Measurements from ENCODE around the gene PEX11G.

PEX11G gene

GRCh38 chr19:7488736-7489353, at the start of gene PEX11G:
PEX11G (minus strand) TSS chr19:7489035; CDS start chr19:7489010, 25 bp downstream.
- Histone ChIP-seq H3K27ac (peak within 1 kb of the TSS in 20 of 21 experiments; percentile 53 to 95 (median 85)), H3K4me3 (peak within 1 kb of the TSS; percentile 40 to 60 (median 52))

DNA sequence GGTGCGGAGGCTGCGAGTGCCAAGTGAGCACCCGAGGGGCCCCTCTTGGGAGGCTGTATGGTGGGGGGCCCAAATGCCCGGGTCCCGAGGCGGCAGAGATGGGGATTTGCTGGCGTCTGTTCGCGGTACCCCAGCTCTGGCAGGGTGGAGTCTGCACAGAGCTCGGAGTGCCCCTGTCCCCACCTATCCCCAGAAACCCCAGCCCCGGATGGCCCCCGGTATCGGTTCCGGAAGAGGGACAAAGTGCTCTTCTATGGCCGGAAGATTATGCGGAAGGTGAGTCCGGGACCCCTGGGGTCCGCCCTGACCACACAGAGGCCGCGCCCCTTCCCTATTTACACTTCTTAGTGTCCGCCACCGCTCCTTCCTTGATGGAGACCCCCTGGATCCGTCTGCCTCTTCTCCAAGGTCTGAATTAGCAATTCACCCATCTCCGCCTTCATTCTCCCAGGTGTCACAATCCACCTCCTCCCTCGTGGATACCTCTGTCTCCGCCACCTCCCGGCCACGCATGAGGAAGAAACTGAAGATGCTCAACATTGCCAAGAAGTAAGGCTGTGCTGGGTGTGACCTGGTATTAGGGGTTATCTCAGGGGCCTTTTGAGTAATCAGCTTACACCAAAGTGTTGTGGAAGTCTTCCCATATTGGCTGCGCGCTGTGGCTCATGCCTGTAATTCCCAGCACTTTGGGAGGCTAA, 47.3 kb upstream of the PEX11G start:
- Histone ChIP-seq H3K27ac (peak overlapping the region in 20 of 21 experiments; percentile 32 to 92 (median 83)), H3K4me3 (peak overlapping the region; percentile 71 to 96 (median 76))

DNA sequence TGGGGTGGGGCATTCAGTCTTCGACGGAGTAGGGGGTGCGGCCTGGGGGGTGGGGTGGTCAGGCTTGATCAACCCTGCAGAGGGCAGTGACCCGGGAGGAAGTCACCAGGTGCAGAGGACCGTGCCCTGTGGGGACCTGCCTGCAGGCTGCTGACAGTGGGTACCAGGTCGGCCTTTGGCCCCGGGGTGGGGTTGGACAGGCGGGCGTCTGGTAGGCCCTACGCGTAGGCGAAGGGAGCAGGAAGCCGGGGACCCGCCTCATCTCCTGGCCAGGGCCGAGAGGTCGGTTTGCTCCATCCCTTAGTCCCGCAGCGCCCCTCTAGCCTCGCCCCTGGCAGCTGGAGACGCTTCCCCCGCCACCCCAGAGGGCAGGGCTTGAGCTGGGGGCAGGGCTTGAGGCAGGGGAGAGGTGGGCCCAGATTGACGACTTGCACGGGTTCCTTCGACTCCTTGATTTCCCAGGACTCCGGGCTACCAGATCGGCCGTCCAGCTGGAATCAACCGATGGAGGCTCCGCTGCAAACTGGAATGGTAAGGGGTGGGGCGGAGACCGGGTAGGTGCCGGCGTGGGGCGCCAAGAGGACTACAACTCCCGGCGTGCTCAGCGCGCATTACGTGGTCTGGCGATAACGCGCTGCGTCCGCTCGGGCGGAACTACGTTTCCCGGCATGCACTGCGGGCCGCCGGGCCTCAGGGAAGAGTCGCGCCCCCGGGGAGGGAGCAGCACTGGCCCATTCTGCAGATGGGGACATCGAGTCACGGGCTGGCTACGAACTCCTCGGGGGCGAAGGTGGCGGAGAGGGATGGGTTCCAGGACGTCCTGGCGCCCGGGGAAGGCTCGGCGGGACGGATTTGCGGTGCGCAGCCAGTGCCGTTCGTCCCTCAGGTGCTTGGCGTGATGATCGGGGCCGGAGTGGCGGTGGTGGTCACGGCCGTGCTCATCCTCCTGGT, 46.5 kb upstream of the PEX11G start, which contains the start of gene PNPLA6:
TSS of gene PNPLA6 (plus strand) at position 671 of the 951 bp plus-strand sequence. CDS start at position 743, 72 bp downstream.
- H3K27ac ChIP-seq: peak within 1 kb of the TSS in 20 of 21 experiments; percentile 32 to 92 (median 83)
- peak within 1 kb of the TSS; percentile 71 to 96 (median 76) for H3K4me3 ChIP-seq

- H3K4me3 ChIP-seq: peak overlapping the region; percentile 71 to 96 (median 76)
- H3K27ac ChIP-seq: peak overlapping the region; percentile 32 to 92 (median 83)
Measured at GRCh38 chr19:7534531-7535046, 45.8 kb upstream of the PEX11G start.

DNA sequence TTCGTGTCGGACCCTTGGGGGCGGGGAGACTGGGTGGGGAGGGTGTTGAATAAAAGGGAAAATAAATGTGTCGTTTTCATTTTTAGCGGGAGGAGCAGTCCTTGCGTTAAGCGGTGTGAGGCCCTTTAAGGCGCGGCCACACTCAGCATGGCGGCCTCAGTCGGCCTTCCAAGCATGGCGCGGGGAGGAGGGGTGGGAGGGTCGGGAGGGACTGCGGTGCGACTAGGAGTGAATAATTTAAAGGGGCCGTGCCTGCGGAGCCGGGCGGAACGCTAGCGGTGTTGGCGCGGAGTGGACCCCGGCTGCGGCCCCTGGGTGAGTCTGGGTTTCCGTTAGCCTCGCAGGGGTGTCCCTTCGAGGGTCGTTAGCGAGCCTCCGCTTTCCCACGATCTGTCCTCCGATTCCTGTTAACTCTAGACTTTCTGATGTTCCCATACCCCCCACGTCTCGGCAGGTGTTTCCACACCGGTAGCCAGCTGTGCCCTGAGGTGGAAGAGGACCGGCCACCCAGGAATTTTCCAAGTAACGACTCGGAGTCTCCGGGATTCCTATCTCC, 45.2 kb upstream of the PEX11G start:
- peak overlapping the region; percentile 71 to 96 (median 76) for H3K4me3 ChIP-seq
- peak overlapping the region; percentile 32 to 92 (median 83) for H3K27ac ChIP-seq

DNA sequence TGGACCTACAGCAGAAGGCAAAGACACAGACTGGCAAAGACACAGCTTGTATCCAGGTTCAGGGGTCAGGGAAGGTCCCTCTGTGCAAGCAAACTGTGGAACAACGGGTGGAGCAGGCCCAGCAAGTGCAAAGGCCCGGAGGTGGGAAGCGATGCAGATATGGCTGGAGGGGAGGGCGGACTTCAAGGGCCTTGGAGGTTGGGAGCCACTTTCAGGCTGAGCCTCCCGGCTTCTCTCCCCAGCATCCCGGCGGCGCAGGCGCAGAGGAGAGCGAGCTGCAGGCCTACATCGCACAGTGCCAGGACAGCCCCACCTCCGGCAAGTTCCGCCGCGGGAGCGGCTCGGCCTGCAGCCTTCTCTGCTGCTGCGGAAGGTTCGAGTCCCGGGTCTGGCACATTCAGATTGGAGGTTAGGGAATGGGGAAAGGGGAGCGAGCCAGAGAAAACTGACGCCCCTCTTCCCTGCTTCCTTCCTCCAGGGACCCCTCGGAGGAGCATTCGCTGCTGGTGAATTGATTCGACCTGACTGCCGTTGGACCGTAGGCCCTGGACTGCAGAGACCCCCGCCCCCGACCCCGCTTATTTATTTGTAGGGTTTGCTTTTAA, 44.5 kb upstream of the PEX11G start:
- Histone ChIP-seq H3K4me3 (peak overlapping the region; percentile 71 to 96 (median 76)), H3K27ac (peak overlapping the region; percentile 32 to 92 (median 83))

DNA sequence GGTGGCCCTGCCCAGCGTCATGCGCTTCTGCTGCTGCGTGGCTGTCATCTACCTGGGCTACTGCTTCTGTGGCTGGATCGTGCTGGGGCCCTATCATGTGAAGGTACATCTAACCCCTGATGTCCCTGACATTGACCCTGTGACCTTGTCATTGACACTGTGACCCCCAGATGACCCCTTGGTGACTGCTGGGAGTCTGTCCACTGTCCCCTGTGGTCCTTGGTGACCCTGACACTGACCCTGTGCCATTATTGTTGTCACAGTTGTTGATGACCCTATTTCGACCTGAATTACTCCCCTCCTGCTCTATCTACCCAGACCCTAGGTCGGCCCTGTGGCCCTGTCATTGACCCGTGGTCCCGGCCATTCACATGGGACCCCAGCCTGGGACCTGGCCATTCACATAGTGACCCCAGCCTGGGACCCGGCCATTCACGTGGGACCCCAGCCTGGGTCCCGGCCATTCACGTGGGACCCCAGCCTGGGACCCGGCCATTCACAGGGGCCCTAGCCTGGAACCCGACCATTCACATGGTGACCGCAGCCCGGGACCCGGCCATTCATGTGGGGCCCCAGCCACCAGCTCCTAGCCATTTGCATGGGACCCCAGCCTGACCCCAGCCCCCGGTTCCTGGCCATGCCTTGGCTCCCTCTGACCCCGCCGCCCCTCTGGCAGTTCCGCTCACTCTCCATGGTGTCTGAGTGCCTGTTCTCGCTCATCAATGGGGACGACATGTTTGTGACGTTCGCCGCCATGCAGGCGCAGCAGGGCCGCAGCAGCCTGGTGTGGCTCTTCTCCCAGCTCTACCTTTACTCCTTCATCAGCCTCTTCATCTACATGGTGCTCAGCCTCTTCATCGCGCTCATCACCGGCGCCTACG, 41.0 kb upstream of the PEX11G start:
- H3K4me3 ChIP-seq: no peak overlapping the region
- no peak overlapping the region for H3K27ac ChIP-seq

- H3K4me3 ChIP-seq: no peak overlapping the region
- H3K27ac ChIP-seq: no peak overlapping the region
Measured at GRCh38 chr19:7529246-7529600, 40.4 kb upstream of the PEX11G start.

DNA sequence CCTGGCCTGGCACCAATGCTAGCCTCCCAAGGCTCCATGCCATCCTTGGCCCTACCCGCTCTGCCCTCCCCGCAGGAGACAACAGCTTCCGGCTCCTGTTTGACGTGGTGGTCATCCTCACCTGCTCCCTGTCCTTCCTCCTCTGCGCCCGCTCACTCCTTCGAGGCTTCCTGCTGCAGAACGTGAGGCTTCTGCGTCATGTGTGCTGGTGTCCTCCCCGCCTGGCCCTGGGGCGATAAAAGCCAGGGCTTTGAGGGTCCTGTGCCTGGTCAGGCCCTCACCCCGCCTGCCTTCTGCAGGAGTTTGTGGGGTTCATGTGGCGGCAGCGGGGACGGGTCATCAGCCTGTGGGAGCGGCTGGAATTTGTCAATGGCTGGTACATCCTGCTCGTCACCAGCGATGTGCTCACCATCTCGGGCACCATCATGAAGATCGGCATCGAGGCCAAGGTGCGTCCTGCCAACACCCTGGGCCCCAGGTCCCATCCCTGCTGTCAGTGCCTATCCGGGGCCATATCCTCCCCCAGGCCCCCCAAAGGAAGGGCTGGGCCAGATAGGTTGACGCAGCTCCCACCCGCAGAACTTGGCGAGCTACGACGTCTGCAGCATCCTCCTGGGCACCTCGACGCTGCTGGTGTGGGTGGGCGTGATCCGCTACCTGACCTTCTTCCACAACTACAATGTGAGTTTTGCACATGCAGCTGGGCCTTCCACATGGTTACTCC, 39.8 kb upstream of the PEX11G start:
- no peak overlapping the region for H3K4me3 ChIP-seq
- H3K27ac ChIP-seq: no peak overlapping the region

DNA sequence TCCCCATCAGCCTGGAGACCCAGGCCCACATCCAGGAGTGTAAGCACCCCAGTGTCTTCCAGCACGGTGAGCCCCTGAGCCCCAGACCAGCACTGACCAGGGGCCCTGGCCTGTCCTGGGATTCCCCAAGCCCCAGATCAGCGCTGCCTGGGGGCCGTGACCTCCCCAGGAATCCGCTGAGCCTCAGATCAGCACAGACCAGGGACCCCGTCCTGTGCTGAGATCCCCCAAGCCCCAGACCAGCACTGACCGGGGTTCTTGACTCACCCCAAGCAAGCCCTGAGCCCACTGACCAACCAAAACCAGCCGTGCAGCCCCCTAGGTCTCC, 39.3 kb upstream of the PEX11G start:
- H3K27ac ChIP-seq: no peak overlapping the region

GRCh38 chr19:7527516-7528191, 38.8 kb upstream of the PEX11G start:
- no peak overlapping the region for H3K27ac ChIP-seq
- H3K4me3 ChIP-seq: no peak overlapping the region

More for the DNA sequence above, 39.3 kb upstream of the PEX11G start:
- H3K4me3 ChIP-seq: no peak overlapping the region

DNA sequence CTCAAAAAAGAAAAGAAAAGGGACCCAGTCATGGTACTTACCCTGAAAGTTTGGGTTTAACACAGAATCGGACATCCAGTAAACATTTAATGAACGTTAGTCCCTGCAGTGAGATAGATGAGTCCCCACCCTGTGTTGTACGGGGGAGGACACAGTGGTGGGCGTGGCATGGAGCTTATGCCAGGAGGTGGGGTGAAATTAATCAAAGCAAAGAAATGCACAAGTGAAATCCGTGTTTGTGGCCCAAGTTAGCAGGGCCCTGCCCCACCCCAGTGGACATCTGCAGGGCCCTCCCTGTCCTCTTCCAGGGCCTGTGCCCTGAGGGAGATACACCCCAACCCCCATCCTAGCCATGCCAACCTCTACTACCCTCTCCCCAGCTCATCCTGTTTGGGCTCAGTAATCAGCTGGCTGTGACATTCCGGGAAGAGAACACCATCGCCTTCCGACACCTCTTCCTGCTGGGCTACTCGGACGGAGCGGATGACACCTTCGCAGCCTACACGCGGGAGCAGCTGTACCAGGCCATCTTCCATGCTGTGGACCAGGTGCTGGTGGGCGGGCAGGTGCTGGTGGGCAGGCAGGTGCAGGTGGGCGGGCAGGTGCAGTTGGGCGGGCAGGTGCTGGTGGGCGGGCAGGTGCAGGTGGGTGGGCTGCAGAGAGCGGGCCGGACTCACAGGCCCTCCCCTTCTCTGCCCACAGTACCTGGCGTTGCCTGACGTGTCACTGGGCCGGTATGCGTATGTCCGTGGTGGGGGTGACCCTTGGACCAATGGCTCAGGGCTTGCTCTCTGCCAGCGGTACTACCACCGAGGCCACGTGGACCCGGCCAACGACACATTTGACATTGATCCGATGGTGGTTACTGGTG, 37.5 kb upstream of the PEX11G start:
- Histone ChIP-seq H3K4me3 (no peak overlapping the region), H3K27ac (no peak overlapping the region)

DNA sequence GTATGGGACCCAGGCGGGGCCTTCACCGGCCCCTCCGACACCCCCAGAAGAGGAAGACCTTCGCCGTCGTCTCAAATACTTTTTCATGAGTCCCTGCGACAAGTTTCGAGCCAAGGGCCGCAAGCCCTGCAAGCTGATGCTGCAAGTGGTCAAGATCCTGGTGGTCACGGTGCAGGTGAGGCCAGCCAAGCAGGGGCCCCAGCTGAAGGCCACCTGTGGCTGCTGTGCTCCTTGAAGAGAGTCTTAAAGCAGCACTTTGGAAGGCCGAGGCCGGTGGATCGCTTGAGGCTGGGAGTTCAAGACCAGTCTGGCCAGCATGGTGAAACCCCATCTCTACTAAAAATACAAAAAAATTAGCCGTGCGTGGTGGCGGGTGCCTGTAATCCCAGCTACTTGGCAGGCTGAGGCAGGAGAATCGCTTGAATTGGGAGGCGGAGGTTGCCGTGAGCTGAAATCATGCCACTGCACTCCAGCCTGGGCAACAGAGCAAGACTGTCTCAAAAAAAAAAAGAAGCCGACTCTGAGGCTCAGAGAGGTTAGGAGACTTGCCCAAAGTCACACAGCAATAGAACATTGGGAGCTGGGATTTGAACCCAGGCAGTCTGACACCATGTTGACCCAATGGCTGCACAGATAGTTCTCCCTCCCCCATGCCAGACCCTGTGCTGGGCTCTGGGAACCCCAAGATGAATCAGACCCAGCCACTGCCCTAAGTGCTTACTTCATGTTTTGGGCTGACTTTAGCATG, 36.3 kb upstream of the PEX11G start:
- Histone ChIP-seq H3K4me3 (no peak overlapping the region), H3K27ac (no peak overlapping the region)

DNA sequence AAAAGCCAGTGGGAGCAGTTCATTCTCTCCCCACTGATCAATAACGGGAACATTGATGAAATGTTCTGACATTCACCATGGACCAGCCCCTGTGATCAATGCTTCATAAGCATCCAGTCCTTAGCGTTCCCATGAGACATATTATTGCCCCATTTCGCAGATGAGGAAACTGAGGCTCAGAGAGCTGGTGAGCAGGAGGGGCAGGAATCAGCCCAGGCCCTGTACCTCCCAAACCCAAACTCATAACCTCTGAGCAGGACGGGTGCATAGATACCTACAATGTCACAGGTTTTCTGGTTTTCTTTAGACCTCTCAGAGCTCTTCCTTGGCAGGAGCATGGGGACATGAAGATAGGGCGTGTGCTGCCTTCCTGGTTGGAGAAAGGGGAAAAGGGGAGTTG, 35.7 kb upstream of the PEX11G start:
- H3K27ac ChIP-seq: no peak overlapping the region
- H3K4me3 ChIP-seq: no peak overlapping the region

DNA sequence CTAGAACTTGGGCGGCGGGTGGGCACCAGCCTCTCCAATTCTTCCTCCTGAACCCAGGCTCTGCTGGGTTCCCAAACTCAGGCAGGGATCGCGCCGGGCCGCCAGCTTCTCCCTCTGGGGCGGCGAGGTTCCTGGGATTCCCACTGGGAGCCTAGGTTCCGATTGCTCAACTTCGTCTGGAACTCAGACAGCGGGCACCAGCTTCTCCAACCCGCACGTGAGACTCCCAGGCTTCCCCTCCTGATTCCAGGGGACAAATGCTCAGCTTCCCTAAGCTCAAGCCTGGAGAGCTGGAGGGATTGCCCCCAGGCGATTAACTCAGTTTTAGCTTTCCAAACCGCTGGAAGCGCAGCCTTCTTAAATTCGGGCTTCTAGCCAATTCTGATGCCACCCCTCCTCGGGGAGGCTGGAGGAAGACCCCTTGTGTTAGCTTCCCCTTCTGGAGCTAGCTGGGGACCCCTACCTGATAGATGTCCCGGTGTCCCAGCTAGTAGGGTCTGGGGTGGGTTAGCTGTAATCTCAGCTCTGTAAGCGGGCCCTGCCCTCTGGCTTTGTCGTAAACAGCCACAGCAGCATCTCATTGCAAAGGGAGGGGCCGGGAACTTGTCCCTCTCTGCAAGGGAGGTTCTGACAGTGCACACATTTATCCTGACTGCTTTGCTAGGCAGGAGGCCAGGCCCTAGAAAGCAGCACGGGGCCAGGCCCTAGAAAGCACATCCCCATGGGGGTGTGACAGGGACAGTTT, 34.3 kb upstream of the PEX11G start:
- Histone ChIP-seq H3K27ac (peak overlapping the region in 20 of 21 experiments; percentile 52 to 90 (median 78)), H3K4me3 (peak overlapping the region; percentile 61 to 97 (median 78))

Data from skin epidermis (tissue), 12 donors.